Measurements from ENCODE around the gene CMTM8.

The CMTM8 gene

GRCh38 chr3:32335365-32336112 lies 97.1 kb downstream of the CMTM8 start:
- no peak for DNase-seq (ENCODE audit: low read depth, low spot score)

GRCh38 chr3:32336113-32336498 lies 97.6 kb downstream of the CMTM8 start:
- no peak for DNase-seq (ENCODE audit: low read depth, low spot score)

DNA sequence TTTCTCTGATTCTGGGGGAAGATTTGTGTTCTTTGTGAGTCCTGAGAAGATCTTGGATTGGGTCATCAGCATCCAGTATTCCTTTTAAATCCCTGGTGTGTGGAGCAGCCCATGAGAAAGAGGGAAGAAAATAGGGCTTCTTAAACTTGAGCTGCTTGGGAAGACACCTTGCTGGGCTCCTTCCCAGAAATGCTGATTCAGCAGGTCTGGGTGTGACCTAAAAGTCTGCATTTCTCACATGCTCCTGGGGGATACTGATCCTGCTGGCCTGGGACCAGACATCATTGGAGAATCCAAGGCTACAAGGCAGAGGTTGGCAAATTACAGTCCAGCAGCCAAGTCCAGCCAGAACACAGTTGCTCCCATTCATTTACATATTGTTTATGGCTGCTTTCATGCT lies 99.0 kb downstream of the CMTM8 start:
- no peak for DNase-seq (ENCODE audit: low read depth, low spot score)

DNA sequence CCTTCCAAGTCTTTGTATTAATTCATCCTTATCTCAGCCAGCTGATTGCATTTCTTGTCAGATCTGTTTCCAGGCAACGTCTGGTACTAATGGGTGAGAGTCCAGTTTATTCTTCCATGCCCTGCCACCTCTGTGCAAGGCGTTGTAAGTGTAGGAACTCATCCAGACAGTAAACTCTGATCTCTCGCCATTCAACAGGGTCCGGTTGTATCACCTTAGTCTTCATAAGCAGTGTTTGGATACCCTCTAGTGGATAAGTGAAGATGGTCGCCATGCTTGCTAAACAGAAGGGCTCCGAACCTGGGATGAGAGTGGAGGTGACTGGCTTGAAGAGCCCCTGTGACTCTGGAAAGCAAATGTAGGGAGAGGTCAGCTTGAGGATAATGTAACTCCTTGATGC lies 101.6 kb downstream of the CMTM8 start:
- no peak for DNase-seq (ENCODE audit: low read depth, low spot score)

DNA sequence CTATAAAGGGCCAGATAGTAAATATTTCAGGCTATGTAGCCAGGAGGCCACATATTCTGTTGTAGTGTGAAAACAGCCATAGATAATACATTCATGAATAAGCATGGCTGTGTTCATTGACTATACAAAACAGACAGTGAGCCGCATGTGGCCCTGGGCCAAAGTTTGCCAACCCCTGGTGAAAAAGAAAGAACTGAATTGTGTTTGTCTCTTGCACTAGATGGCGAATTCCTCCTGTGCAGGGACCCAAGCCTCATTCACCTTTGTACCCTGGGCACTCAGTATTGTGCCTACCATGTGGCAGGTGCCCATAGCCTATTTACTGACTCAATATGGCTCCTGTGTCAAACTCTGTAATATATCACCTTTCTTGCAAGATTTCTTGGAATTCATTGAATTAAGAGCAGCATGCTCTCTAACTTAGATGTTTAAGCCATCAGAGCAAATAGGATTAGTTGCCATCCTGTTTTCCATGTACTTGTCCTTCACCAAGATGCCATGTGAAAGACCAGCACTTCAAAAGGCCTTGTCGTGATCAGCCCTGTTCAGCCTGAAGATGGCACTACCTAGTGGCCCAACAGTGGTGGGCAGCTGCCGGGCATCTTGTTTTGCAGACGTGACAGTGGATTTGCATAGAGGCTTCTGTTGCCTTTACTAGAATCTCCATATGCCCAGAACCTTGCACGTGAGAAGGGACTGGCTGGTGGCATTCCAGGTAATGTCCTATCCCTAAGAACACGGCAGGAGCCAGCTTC lies 102.3 kb downstream of the CMTM8 start:
- no peak for DNase-seq (ENCODE audit: low read depth, low spot score)

DNA sequence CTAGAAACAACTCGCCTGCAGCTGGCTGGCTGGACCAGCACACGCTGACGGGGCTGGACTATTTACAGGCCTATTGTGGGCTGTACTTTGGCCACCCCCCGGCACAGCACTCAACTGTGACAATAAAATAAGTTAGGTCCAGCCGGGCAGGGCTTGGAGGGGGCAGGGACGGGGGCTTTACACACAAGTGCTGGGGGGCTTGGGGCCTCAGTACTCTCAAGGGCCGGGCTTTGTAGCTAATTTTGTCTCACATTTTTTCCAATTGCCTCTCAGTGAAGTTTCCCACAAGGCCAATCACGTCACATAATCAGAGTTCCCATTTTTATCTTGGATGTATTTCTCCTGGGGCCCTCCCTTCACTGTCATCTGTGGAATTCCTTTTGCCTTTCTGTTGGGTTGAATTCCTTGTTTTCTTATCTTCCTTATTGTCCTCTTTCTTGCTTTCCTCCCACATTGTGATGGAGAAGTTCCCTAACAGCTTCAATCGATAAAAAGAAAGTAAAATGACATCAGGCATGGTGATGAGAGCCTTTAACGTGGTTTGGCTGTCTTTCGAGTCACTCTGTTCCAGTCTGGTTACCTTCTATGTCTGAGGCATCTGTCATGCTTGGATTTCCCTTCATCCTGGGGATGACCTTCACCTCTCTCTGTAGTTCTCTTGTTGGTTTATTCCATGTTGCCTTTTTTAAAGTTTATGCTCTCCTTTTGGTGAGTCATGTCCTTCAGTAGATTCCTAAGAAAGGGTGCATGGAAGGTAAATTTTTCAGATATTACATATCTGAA lies 109.1 kb downstream of the CMTM8 start:
- no peak for DNase-seq (ENCODE audit: low read depth, low spot score)

GRCh38 chr3:32349184-32349583 lies 110.7 kb downstream of the CMTM8 start:
- DNase-seq (ENCODE audit: low read depth, low spot score) = no peak

- DNase-seq (ENCODE audit: low read depth, low spot score) = no peak
Observed at GRCh38 chr3:32352563-32352962, 114.1 kb downstream of the CMTM8 start.

- no peak for DNase-seq (ENCODE audit: low read depth, low spot score)
Observed at GRCh38 chr3:32353351-32353750, 114.9 kb downstream of the CMTM8 start.

DNA sequence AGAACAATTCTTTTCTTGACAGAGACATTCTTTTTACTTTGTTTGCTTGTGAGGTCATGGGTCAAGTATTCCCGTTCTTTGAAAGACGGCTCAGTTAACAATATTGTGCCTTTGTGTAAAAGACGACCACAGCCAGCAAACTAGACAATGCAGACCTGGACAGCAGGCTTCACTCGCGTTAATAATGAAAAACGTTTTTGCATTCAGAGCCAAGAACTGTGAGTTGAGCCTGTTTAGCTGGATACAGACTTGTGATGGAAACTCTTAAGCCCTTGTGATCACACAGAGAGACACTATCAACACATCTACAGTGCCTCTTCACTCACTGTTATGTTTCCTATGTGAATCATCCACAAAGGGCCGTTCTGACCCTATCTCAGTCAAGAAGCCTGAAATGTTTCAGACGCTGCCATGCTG lies 115.9 kb downstream of the CMTM8 start:
- no peak for DNase-seq (ENCODE audit: low read depth, low spot score)

GRCh38 chr3:32355751-32356291 lies 117.3 kb downstream of the CMTM8 start:
- DNase-seq (ENCODE audit: low read depth, low spot score) = no peak

DNA sequence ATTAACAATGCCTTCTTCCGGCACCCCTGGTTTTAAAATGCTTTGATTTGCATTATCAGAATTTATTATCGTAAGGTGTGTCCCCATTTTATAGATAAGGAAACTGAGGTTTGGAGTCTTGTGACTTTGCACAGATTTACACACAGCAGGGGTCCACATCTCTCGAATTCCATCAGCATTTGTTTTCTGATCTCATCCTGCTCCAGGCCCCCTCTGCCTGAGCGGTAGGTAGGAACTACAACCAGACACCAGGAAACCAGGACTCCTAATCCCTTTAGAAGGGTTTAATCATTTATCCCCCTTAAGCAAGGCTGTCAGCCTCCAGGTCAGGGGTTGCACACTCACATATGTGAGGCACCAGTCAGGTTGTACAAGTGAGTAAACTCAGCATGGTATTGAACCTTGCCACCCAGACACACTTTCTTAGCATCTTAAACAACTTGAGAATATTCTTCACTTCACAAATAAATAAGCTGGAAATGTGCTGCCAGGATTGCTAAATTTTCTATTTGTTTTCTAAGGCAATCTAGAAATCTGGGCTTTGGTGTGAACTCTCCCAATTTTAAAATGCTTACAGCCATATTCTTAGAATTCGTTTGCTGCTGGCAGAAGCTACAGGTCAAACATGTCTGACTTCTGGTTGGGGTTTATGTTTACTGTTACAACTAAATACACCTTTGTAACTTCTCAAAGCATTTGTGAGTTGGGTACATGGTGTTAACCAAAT lies 121.4 kb downstream of the CMTM8 start:
- DNase-seq (ENCODE audit: low read depth, low spot score) = no peak

- DNase-seq (ENCODE audit: low read depth, low spot score) = no peak
Observed at GRCh38 chr3:32360493-32360827, 122.0 kb downstream of the CMTM8 start.

DNA sequence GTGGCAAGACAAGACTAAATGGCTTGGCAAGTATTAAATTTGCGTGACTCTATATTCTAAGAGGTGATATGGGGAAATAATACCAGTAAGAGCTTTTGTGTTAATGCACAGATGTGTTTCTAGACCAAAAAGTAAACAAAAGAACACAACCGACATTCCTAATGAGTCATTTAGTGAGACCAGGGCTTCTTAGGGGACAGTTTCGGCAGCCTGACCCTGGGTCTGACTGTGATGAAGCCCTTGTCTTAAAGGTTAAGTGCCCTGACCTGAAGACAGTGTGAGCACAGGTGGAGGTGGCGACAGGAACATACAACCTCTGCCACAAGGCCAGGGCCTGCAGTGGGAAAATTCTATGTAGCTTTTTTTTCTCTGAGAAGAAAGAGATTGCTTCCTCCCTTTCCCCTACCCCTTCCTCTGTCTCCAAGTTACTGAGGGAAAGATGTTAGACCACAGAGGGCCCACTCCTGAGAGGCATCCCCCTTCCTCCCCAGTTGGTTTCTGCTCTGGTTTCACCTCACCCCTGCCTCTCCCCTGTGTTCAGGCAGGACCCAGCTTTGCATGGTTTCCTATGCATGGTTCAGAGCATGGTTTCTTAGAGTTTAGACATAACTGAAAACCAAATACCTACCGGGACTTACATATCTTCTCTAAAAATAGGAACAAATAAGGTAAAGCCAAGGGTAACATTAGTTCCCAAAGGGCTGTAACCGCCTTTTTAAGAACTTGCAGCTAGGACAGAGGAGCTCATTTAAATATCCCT lies 128.3 kb downstream of the CMTM8 start:
- no peak for DNase-seq (ENCODE audit: low read depth, low spot score)

- DNase-seq (ENCODE audit: low read depth, low spot score) = no peak
Observed at GRCh38 chr3:32367442-32367841, 129.0 kb downstream of the CMTM8 start.

DNA sequence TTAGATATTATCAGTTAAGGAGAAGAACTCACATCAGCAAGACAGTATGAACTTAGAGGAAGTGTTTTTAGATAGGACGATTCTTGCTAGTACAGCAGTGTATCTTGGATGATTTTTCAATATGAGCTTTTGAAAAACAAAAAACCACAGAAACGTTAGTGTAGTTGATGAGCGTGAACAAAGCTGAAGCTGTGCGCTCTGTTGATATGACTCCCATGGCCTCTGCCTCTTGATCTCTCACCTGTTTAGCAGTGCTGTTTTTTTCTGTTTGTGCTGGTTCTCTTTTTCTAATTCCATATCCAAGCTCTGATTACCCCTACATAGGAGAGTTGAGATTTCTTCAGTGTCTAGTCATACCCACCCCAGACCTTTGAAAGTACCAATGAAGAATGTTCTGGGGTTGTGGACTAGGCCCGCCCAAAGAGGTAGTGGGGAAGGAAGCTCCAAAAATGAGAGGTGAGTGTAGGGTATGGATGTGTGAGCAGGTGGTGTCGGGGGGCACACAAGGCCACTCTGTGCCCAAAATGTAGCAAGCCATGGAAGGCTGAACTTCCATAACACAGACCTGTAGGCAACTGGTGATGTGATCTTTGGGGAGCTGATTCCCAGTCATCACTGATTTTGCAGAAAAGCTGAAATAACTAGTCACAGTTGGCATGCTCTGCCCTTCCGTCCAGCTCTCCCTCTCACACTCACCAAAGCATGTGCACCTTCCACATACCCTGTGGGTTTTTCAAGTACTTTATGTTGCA lies 133.2 kb downstream of the CMTM8 start:
- no peak for DNase-seq (ENCODE audit: low read depth, low spot score)

DNA sequence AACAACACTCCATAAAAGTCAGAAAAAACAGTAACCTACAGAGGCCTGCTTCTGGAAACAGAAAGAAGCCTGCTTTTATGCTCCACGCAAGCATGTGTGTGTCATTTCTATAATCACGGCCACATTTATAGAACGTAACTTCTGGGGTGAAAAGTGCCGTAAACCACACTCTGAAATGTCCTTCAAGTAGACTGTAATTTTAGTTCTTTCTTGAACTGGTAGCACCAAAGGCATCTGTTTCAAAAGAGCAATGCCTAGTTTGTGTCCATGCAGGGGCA lies 133.7 kb downstream of the CMTM8 start:
- DNase-seq (ENCODE audit: low read depth, low spot score) = no peak

DNA sequence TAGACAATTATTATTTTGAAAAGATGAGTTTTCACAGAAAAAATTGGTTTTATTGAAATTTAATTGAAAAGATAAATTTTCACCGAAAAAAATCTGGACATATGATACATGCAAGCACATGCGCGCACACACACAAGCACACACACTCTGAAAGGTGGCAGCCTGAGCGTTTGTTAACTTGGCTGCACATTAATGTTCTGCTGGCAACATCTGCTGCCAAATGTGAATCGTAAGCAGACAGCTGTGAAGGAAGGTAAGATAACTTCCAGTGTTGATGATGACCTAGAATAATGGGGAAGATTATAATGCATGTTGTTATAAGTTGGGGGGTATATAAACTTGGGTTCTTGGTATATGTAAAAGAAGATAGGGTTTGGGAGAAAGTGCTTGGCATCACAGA lies 134.8 kb downstream of the CMTM8 start:
- DNase-seq (ENCODE audit: low read depth, low spot score) = no peak

DNA sequence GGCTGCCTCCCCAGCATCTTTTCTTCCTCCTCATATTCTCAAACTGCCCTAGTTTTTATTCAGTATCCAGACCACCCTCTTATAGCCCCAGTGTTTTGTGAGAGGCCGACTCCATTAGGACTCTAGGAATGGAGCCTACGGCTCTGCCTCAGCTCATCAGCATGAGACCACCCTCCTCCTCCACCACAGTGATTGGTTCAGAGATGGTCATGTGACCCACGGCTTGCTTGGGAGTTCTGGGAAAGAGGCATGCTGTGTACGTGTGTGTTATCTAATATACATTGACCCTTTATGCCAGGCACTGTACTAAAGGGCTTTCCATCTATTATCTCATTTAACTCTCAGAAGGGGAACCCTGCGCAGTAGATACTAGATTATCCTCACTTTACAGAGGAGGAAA lies 135.4 kb downstream of the CMTM8 start:
- DNase-seq (ENCODE audit: low read depth, low spot score) = no peak

DNA sequence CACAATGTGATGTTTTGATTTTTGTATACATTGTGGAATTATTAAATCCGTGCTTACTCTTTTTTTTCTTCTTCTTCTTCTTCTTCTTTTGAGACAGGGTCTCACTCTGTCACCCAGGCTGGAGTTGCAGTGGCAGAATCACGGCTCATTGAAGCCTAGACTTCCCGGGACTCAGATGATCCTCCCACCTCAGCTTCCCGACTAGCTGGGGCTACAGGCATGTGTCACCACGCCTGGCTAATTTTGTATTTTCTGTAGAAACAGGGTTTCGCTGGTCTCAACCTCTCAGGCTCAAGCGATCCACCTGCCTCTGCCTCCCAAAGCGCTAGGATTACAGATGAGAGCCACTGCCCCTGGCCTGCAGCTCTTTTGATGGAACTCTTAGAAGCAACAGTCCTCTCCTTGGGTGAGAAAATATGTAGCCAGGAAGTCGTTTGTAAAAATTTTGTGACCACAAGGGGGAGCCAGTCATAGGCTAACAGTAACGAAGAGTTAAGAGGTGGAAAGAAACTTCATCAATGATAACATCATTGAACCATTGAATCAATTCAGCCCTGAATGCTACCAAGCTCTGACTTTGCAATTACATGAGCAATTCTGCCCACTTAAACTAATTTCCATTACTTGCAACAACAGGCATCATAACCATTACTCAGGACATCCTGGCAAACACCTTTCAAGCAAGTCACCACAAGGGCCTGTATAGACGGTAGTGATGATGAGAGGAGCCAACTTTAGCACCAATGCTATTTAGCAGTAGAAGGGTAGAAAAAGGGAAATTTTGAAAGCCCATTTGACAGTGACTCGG lies 136.5 kb downstream of the CMTM8 start:
- DNase-seq (ENCODE audit: low read depth, low spot score) = peak; percentile 63

Data from activated CD4-positive, CD25-positive, alpha-beta regulatory T cell treated with anti-CD3 and anti-CD28 coated beads, Interleukin-2, amount 50 U/mL, for 16 hours (primary cell).